22Rv1 (cell line): Measurements from ENCODE around the gene MUC6.

Source experiments
- ZFX ChIP-seq: fragments of 450-650 bp; IDR thresholded peaks from 2 replicates; pipeline ENCODE4 v1.6.1; 2017; ENCODE audit warnings: antibody characterized with exemption, borderline replicate concordance
- TF ChIP-seq, protein P1 (sequence below): fragments of 450-650 bp; IDR thresholded peaks from 2 replicates; pipeline ENCODE4 v1.5.1; 2017; ENCODE audit warnings: mild to moderate bottlenecking

DNA sequence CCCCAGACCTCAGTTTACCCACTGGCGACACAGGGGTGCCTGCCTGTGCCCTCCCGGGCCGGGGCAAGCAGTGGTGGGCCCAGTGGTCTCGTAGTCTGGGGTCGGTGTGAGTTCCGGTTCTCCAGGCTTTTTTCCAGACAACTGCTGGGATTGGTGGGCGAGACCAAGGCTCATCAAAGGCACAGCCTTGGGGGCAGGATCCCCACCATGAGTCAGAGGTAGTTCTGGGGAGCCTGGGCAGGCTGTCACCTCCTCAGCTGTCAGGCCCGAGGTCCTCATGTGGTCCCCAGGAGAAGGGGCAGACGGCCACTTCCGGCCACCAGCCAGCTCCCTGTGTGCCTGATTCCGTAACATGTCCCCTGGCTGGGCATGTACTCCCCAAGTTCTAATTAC, 37.3 kb upstream of the MUC6 start:
- TF ChIP-seq, protein P1, sequence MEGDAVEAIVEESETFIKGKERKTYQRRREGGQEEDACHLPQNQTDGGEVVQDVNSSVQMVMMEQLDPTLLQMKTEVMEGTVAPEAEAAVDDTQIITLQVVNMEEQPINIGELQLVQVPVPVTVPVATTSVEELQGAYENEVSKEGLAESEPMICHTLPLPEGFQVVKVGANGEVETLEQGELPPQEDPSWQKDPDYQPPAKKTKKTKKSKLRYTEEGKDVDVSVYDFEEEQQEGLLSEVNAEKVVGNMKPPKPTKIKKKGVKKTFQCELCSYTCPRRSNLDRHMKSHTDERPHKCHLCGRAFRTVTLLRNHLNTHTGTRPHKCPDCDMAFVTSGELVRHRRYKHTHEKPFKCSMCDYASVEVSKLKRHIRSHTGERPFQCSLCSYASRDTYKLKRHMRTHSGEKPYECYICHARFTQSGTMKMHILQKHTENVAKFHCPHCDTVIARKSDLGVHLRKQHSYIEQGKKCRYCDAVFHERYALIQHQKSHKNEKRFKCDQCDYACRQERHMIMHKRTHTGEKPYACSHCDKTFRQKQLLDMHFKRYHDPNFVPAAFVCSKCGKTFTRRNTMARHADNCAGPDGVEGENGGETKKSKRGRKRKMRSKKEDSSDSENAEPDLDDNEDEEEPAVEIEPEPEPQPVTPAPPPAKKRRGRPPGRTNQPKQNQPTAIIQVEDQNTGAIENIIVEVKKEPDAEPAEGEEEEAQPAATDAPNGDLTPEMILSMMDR = no peak
- no peak for TF ChIP-seq ZFX
